Epidermal melanocyte (primary cell): ENCODE measurements around the gene HERC3.
"Not testable (repeated sequence)": the region's sequence is repeated elsewhere in the genome, so short reads cannot be mapped to it uniquely, and the experiment has no call there.

ENCODE experiments used
- DNase-seq: peaks from one replicate; pipeline ENCODE4 v3.0.0; 2011; ENCODE audit warnings: low spot score; ENCODE audit not compliant: insufficient read length

HERC3 gene

GRCh38 chr4:88606832-88607231 is 14.6 kb downstream of the HERC3 start:
- no peak for DNase-seq

DNA sequence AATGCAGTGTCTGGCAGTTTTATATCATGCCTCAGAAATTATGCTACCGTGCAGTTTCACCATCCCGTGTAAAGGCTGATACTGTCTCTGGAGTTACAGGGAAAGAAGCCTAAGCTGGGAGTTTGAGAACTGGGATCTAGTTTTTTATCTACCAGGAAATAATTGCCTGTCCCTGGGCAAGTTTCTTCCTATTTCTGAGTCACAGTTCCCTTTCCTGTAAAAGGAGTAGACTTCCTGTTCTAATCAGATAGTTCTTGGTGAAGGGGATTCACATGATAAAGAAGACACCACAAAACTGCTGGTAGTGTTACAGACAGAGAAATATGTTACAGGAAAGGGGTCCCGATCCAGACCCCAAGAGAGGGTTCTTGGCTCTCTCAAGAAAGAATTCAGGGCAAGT is 17.1 kb downstream of the HERC3 start:
- DNase-seq: no peak

DNA sequence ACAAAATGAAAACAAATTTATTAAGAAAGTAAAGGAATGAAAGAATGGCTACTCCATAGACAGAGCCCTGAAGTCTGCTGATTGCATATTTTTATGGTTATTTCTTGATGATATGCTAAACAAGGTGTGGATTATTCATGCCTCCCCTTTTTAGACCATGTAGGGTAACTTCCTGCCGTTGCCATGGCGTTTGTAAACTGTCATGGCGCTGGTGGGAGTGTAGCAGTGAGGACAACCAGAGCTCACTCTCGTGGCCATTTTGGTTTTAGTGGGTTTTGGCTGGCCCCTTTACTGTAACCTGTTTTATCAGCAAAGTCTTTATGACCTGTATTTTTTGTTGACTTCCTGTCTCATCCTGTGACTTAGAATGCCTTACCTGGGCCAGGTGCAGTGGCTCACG is 17.5 kb downstream of the HERC3 start:
- DNase-seq: not testable (repeated sequence)

- no peak for DNase-seq
Measured at GRCh38 chr4:88610771-88611170, 18.5 kb downstream of the HERC3 start.

GRCh38 chr4:88613417-88613875 is 21.2 kb downstream of the HERC3 start:
- DNase-seq: no peak

GRCh38 chr4:88614058-88614457 is 21.8 kb downstream of the HERC3 start:
- DNase-seq: no peak

DNA sequence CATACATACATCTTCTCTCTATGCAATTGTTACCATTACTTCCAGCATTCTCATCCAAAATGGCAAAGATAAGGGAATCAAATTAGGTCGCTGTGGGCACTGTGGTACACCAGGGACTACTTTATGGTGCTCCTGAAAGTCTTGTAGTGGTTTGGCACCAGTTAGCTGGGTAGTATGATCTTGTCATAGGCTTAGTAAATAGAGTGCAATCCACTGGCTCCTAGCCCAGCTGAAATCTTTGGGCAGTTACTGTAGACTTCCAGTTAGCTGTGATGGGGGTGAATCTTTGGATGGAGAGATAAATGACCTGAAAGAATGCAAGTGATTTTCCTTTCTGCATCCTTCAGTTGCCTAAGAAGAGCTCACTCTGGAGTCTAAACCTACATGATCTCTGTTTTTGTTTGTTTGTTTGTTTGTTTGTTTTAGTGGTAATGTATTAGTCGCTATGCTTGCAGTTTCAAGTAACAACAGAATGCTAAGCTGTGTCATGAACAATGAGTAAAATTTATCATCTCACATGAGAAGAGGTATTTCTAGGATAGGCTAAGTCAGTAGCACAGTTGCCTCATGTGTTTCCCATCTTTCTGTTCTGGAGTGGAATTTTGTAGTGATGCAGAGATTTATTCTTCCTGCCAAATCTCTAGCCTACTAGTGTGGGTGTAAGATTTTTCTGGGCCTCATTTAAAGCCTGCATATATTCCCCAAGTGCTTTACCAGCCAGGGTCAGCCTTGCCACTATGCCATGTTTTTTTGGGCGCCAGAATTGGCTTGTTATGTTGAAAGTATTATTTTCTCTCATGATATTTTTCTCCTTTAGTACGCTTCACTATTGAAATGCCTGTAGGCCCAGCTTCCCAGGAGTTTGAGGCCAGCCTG is 24.2 kb downstream of the HERC3 start:
- no peak for DNase-seq

- no peak for DNase-seq
Measured at GRCh38 chr4:88618782-88619485, 26.7 kb downstream of the HERC3 start.

GRCh38 chr4:88619971-88620370 is 27.7 kb downstream of the HERC3 start:
- DNase-seq: no peak

DNA sequence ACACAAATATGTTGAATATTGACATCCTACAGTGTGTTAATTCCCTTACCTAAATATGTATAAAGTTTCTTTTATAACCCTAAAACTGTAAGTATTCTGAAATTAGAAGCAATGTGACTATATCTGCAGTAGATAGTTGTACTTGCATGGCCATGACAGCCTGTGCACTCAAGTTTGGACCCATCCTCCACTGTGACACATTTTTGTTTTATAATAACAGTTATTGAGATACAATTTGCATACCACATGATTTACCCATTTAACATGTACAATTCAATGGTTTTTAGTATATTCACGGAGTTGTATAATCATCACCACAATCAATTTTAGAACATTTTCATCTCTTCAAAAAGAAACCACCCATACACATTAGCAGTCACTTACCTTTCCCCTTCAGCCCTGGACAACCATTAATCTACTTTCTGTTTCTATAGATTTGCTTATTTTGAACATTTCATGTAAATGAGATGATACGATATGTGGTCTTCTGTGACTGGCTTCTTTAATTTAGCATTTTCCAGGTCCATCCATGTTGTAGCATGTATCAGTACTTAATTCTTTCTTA is 29.6 kb downstream of the HERC3 start:
- no peak for DNase-seq

GRCh38 chr4:88623097-88623496 is 30.8 kb downstream of the HERC3 start:
- DNase-seq: no peak

DNA sequence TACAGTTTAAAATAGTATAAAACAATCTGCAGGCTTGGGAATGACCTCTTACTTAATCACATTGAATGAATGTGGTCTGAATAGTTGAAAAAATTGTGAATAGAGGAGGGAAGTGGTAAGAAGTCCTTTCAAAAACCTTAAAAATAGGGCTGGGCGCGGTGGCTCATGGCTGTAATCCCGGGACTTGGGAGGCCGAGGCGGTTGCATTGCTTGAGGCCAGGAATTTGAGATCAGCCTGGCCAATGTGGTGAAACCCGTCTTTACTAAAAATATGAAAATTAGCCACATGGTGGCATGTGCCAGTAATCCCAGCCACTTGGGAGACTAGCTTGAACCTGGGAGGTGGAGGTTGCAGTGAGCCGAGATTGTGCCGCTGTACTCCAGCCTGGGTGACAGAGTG is 36.5 kb downstream of the HERC3 start:
- DNase-seq: no peak

DNA sequence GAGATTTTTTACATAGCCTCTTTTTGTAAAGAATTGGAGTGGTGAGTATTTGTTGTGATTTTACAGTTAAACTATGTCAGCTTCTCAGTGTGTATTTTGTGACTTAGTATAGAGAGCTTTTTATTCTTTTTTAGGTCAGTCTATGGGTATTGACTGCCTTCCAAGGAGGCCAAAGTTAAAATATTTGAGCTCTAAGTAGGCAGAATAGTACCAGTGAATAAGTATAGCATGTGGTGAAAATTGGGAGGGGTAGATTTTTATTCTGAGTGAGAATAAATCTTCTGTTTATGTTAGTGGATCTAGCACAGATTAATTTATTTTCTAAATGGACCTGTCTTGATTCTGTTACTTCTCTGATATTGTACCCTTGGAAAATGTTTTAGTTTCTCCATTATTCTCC is 37.5 kb downstream of the HERC3 start:
- DNase-seq: no peak

GRCh38 chr4:88630756-88631155 is 38.5 kb downstream of the HERC3 start:
- DNase-seq: peak; percentile 40

DNA sequence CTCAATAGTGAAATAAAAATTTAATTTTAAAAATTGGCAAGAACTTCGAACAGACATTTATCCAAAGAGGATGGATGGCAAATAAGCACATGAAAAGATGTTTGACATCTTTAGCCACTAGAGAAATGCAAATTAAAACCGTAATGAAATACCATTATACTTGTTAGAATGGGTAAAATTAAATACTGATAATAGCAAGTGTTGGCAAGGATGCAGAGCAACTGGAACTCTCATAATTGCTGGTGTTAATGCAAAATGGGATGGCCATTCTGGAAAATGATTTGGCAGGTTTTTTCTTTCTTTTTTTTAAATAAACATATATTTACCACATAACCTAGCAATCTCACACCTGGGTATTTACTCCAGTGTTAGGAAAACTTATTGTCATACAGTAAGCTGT is 51.7 kb downstream of the HERC3 start:
- no peak for DNase-seq

- no peak for DNase-seq
Measured at GRCh38 chr4:88645994-88646393, 53.7 kb downstream of the HERC3 start.

GRCh38 chr4:88646528-88647280 is 54.4 kb downstream of the HERC3 start:
- DNase-seq: no peak

DNA sequence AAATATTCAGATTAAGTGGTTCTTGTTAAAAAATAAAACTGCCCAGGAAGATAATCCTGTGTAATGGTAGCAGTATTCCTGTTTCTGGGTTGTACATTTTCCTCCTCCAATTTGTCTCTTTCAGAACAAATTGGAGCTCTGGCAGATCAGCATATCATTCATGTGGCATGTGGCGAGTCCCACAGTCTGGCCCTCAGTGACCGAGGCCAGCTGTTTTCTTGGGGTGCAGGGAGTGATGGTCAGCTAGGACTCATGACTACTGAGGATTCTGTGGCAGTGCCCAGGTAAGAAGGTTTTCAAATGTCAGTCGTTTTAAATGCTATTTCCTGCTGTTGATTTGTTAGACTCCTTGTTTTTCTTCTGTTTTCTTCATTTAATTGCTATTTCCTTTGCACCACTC is 57.4 kb downstream of the HERC3 start:
- DNase-seq: no peak

DNA sequence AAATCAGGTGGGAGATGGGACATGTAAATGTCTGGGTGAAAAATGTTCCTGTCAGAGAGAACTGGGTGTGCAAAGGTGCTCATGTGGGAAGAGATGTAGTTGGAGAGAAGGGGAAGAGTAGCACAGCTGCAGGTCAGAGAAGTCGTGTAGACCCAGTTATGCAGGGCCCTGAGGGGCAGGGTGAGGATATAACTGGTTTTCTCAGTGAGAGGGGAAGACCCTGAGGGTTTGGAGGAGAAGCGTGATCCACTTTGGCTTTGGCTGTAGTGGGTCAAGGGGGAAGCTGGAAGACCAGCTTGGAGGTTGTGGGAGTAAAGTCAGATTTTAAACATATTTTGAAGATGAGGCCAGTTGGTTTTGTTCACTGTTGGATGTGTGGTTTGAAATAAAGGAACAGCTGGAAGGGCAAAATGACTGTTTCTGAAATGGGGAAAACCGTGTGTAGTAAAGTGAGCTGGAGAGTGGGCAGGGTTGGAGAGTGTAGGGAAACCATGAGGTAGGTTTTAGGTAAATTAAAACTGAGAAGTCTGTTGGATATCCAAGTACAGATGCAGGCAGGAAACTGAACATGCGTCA is 61.2 kb downstream of the HERC3 start:
- no peak for DNase-seq

GRCh38 chr4:88655226-88655625 is 62.9 kb downstream of the HERC3 start:
- DNase-seq: no peak
